Measurements from ENCODE around the gene NAXD. TPM values are rescaled to one million over a fixed set of nuclear protein-coding genes. Genes with fewer than 3 reads are reported as not detected.

Gene NAXD
- total RNA-seq, 1 experiment from 2014 or later = 18.7 TPM

GRCh38 chr13:110607675-110608224, 7.6 kb upstream of the NAXD start:
- H3K9me3 ChIP-seq (ENCODE audit: low read length) = no peaks in the 10 kb centered on the region
- no peaks in the 10 kb centered on the region for H3K79me2 ChIP-seq (ENCODE audit: low read length)
- H2AFZ ChIP-seq (ENCODE audit: low read length) = no peak overlapping the region
- ATAC-seq = no peak
- H3K9me2 ChIP-seq (replicated peaks; ENCODE audit: low read length) = no peaks in the 10 kb centered on the region
- intact Hi-C loops (cut with micrococcal nuclease) = no loop called here
- H3K9ac ChIP-seq (ENCODE audit: low read length) = no peak overlapping the region
- H3K4me1 ChIP-seq (ENCODE audit: insufficient read depth, low read length) = peaks cover 18% of the 10 kb centered on the region
- H3K4me2 ChIP-seq (ENCODE audit: low read length) = no peak overlapping the region
- no peaks in the 10 kb centered on the region for H3K27me3 ChIP-seq (ENCODE audit: low read length)
- no peak overlapping the region for H3K27ac ChIP-seq (ENCODE audit: low read length)
- CTCF ChIA-PET = no interaction called here
- H3K36me3 ChIP-seq (ENCODE audit: low read depth, low read length) = no peaks in the 10 kb centered on the region
- POLR2A ChIA-PET (ENCODE audit: unreplicated experiment) = no interaction called here
- no peaks in the 10 kb centered on the region for H3F3A ChIP-seq (ENCODE audit: low read length, unreplicated experiment)
- no peak for DNase-seq
- H4K20me1 ChIP-seq (ENCODE audit: low read length) = no peaks in the 10 kb centered on the region
- H3K4me3 ChIP-seq (ENCODE audit: low read length) = no peak overlapping the region
- TF ChIP-seq EZH2 (IDR thresholded peaks at IDR 0.05; ENCODE audit: low read length, unreplicated experiment) (no peak), CTCF (conservative IDR thresholded peaks at IDR 0.05; ENCODE audit: low read depth, low read length) (no peak)
- no TSS peak for BruUV-seq (replicated peaks)

- Histone ChIP-seq H3K27ac (ENCODE audit: low read length) (peak overlapping the region; percentile 56), H3K4me1 (ENCODE audit: insufficient read depth, low read length) (peaks cover 24% of the 10 kb centered on the region), H3K27me3 (ENCODE audit: low read length) (no peaks in the 10 kb centered on the region), H2AFZ (ENCODE audit: low read length) (peak overlapping the region; percentile 72; the same call in 1 of the 2 replicates), H3K4me3 (ENCODE audit: low read length) (peak overlapping the region; percentile 22), H3K9me3 (ENCODE audit: low read length) (no peaks in the 10 kb centered on the region), H3K36me3 (ENCODE audit: low read depth, low read length) (no peaks in the 10 kb centered on the region), H3K9me2 (replicated peaks; ENCODE audit: low read length) (no peaks in the 10 kb centered on the region), H3F3A (ENCODE audit: low read length, unreplicated experiment) (no peaks in the 10 kb centered on the region), H3K4me2 (ENCODE audit: low read length) (peak overlapping the region; percentile 64), H3K9ac (ENCODE audit: low read length) (no peak overlapping the region), H3K79me2 (ENCODE audit: low read length) (peaks cover 7% of the 10 kb centered on the region), H4K20me1 (ENCODE audit: low read length) (no peaks in the 10 kb centered on the region)
- BruUV-seq (replicated peaks) = no TSS peak
- TF ChIP-seq CTCF (conservative IDR thresholded peaks at IDR 0.05; ENCODE audit: low read depth, low read length) (no peak), EZH2phosphoT487 (IDR thresholded peaks at IDR 0.05; ENCODE audit: borderline replicate concordance, low read length) (no peak), EZH2 (IDR thresholded peaks at IDR 0.05; ENCODE audit: low read length, unreplicated experiment) (no peak)
- no peak for ATAC-seq
- CTCF ChIA-PET = no interaction called here
- POLR2A ChIA-PET (ENCODE audit: unreplicated experiment) = no interaction called here
- intact Hi-C loops (cut with micrococcal nuclease) = no loop called here
- DNase-seq = peak; percentile 23
These were observed 4.3 kb upstream of the NAXD start for GRCh38 chr13:110610955-110611595.

GRCh38 chr13:110615005-110615321, 382 bp upstream of the NAXD start:
- ChIA-PET POLR2A (ENCODE audit: unreplicated experiment) (interaction anchor here (0.6 kb wide), 1 partner anchor 96 kb away, joined by 4 read pairs; no protein-coding TSS in a partner anchor), CTCF (no interaction called here)
- peaks cover 35% of the 10 kb centered on the region for H3K4me1 ChIP-seq (ENCODE audit: insufficient read depth, low read length)
- H3K36me3 ChIP-seq (ENCODE audit: low read depth, low read length) = no peaks in the 10 kb centered on the region
- peaks cover 31% of the 10 kb centered on the region for H4K20me1 ChIP-seq (ENCODE audit: low read length)
- H3K4me3 ChIP-seq (ENCODE audit: low read length) = peak overlapping the region; percentile 92; the same call in 1 of the 2 replicates
- TF ChIP-seq CTCF (conservative IDR thresholded peaks at IDR 0.05; ENCODE audit: low read depth, low read length) (no peak), EZH2 (IDR thresholded peaks at IDR 0.05; ENCODE audit: low read length, unreplicated experiment) (no peak), EZH2phosphoT487 (IDR thresholded peaks at IDR 0.05; ENCODE audit: borderline replicate concordance, low read length) (no peak)
- ATAC-seq = no peak
- no peaks in the 10 kb centered on the region for H3F3A ChIP-seq (ENCODE audit: low read length, unreplicated experiment)
- H3K9ac ChIP-seq (ENCODE audit: low read length) = peak overlapping the region; percentile 94
- no peaks in the 10 kb centered on the region for H3K9me3 ChIP-seq (ENCODE audit: low read length)
- H2AFZ ChIP-seq (ENCODE audit: low read length) = peak overlapping the region; percentile 80
- no peaks in the 10 kb centered on the region for H3K9me2 ChIP-seq (replicated peaks; ENCODE audit: low read length)
- BruUV-seq (replicated peaks) = TSS peak; percentile 94
- H3K27ac ChIP-seq (ENCODE audit: low read length) = no peak overlapping the region
- peak overlapping the region; percentile 97 for H3K4me2 ChIP-seq (ENCODE audit: low read length)
- intact Hi-C loops (cut with micrococcal nuclease) = loop anchor here (2.0 kb wide), 1 partner anchor 98 kb away; the partner anchor contains the start of gene ING1
- peaks cover 46% of the 10 kb centered on the region for H3K79me2 ChIP-seq (ENCODE audit: low read length)
- no peaks in the 10 kb centered on the region for H3K27me3 ChIP-seq (ENCODE audit: low read length)
- no peak for DNase-seq
